Mesodermal cell (in vitro differentiated cells): ENCODE data around the gene THOC1.
"Not testable (repeated sequence)": the region's sequence is repeated elsewhere in the genome, so short reads cannot be mapped to it uniquely, and the experiment has no call there.

Experiments used
- H3K27ac ChIP-seq: 2 replicates; pipeline ENCODE4 v1.7.0; 2013; ENCODE audit warnings: mild to moderate bottlenecking, low read depth, low read length, moderate library complexity; ENCODE audit not compliant: severe bottlenecking
- H3K36me3 ChIP-seq: 2 replicates; pipeline ENCODE4 v1.7.1; 2013; ENCODE audit warnings: mild to moderate bottlenecking, low read length, moderate library complexity; ENCODE audit not compliant: control insufficient read depth, insufficient read depth
- H3K4me1 ChIP-seq: one replicate; pipeline ENCODE4 v1.7.1; 2013; ENCODE audit warnings: mild to moderate bottlenecking, low read length; ENCODE audit not compliant: insufficient read depth, control insufficient read depth, poor library complexity, severe bottlenecking
- H3K4me3 ChIP-seq: 2 replicates; pipeline ENCODE4 v1.7.0; 2013; ENCODE audit warnings: low read length, control low read depth, mild to moderate bottlenecking; ENCODE audit not compliant: insufficient read depth, poor library complexity, severe bottlenecking; ENCODE audit errors: extremely low read depth
- H3K9me3 ChIP-seq: 2 replicates; pipeline ENCODE4 v1.7.1; 2013; ENCODE audit warnings: mild to moderate bottlenecking, low read length, moderate library complexity; ENCODE audit not compliant: control insufficient read depth
- whole genome bisulfite sequencing, 2 experiments: methylation state at CpG; one replicate each; pipeline ENCODE4 v1.1.5; 2013; ENCODE audit warnings: missing lambda C conversion rate in 2 of 2; ENCODE audit not compliant: insufficient coverage in 2 of 2; 5-methylcytosine and 5-hydroxymethylcytosine counted together

Gene THOC1

GRCh38 chr18:302097-302496, 34.2 kb upstream of the THOC1 start:
- Histone ChIP-seq H3K4me3 (no peak overlapping the region), H3K27ac (no peak overlapping the region), H3K4me1 (peaks cover 4% of the 10 kb centered on the region), H3K9me3 (no peaks in the 10 kb centered on the region), H3K36me3 (no peaks in the 10 kb centered on the region)
- WGBS, 2 experiments = 86 to 90% methylated on average over 5 of the region's 7 CpGs

DNA sequence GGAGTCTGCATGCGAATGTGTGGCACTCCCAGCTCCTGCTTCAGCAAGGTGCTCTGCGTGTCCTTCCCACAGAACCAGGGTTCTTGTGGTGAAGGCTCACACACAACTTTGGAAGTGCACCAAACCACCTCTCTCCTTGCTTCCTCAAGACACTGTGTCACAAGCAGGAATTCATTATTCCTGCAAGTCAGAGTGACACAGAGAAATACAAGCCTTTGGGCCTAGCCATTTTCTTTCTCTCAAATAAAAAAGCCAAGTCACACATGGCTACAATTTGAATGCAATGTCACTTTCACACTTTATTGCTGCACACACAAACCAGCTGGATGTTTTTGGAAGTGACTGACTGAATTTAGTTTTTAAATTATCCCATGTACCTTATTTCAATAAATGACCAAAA, 30.1 kb upstream of the THOC1 start:
- no peaks in the 10 kb centered on the region for H3K9me3 ChIP-seq
- 89 to 100% methylated on average over 1 to 2 of the region's 2 CpGs for WGBS, 2 experiments
- H3K27ac ChIP-seq = no peak overlapping the region
- H3K36me3 ChIP-seq = no peaks in the 10 kb centered on the region
- no peaks in the 10 kb centered on the region for H3K4me1 ChIP-seq
- no peak overlapping the region for H3K4me3 ChIP-seq

DNA sequence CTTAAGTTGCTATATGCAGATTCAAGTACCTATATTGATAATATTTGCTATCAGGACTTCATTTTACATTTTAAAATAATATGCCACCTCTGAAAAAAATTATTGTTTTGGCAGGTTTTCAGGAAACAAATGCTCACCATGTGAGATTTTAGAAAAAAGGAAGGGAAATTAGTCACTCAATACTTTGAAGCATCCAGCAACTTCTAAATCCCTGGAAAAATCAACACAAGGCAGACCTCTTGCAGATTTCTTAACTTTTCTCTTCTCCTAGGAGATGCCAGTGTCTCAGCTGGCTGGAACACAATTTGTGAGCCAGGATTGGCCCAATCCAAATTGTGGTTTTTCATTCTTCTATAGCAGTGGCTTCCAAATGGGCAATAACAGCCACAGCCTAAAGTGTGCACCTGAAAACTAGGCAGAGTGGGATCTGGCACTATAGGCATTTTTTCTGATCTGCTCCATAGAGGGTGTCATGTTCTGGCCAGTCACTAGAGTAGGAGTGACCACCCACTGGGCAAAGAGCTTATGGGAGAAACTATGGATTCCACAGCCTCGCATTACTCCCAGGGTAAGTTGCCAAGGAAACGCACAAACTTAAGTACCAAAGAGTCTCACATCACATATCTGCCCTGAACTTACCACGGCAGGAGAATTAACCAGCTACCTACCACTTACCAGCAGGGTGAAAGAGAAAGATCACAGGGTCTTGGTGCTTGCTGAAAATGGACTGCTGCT, 28.1 kb upstream of the THOC1 start:
- H3K9me3 ChIP-seq = no peaks in the 10 kb centered on the region
- no peaks in the 10 kb centered on the region for H3K4me1 ChIP-seq
- H3K4me3 ChIP-seq = no peak overlapping the region
- no peak overlapping the region for H3K27ac ChIP-seq
- H3K36me3 ChIP-seq = no peaks in the 10 kb centered on the region
- 50% methylated on average over 2 of the region's 3 CpGs; no CpG with 5 or more reads in 1 of the 2 experiments for WGBS, 2 experiments

- Histone ChIP-seq H3K4me3 (no peak overlapping the region), H3K4me1 (no peaks in the 10 kb centered on the region), H3K36me3 (no peaks in the 10 kb centered on the region), H3K9me3 (no peaks in the 10 kb centered on the region), H3K27ac (no peak overlapping the region)
- WGBS, 2 experiments = 85 to 100% methylated on average over 1 to 3 of the region's 3 CpGs
Measured at GRCh38 chr18:294566-294965, 26.7 kb upstream of the THOC1 start.

DNA sequence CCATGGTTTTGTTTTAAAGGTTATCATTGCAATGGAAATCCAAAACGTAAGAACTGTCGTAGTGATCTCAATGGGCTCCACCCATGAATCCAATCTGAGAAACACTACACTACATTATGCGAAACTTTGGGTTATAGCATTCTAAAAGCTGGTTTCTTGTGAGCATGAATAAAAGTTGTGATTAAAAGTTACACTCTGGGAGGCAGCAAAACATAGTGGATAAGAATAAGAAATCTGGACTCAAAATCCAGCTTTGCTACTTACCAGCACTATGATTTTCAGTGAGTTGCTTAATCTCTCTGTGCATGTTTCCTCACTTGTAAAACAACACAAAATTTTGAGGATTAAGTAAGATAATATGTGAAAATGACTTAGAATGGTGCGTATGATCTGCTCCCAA, 25.7 kb upstream of the THOC1 start:
- 100% methylated on average over 2 of the region's 4 CpGs for WGBS, 2 experiments
- H3K9me3 ChIP-seq = no peaks in the 10 kb centered on the region
- H3K36me3 ChIP-seq = no peaks in the 10 kb centered on the region
- H3K27ac ChIP-seq = no peak overlapping the region
- H3K4me1 ChIP-seq = no peaks in the 10 kb centered on the region
- no peak overlapping the region for H3K4me3 ChIP-seq

DNA sequence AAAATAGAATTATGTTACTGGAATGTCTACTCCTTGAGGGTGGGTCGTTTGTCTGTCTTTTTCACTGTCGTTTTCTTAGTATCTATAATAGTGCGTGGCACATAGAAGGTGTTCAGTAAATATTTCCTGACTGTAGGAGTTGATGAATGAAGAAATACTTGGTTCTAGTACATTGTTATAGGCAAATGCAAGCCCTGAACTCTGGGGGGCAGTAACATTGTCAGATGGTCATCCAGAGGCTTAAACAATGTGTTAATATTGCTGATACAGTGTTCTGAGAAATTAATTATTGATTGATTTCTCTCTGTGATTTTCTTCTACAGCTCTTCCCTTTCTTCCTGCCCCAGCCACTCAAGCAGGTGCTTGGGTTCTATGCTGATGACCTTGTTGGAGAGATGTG, 24.4 kb upstream of the THOC1 start:
- WGBS, 2 experiments = 82 to 91% methylated on average over 3 of the region's 3 CpGs
- H3K4me3 ChIP-seq = no peak overlapping the region
- H3K4me1 ChIP-seq = no peaks in the 10 kb centered on the region
- H3K27ac ChIP-seq = no peak overlapping the region
- H3K36me3 ChIP-seq = no peaks in the 10 kb centered on the region
- H3K9me3 ChIP-seq = no peaks in the 10 kb centered on the region

- 40 to 60% methylated on average over 1 of the region's 4 CpGs for WGBS, 2 experiments
- not testable (repeated sequence) for H3K36me3 ChIP-seq, H3K4me3 ChIP-seq, H3K9me3 ChIP-seq, H3K4me1 ChIP-seq, H3K27ac ChIP-seq
Measured at GRCh38 chr18:289970-290369, 22.1 kb upstream of the THOC1 start.

DNA sequence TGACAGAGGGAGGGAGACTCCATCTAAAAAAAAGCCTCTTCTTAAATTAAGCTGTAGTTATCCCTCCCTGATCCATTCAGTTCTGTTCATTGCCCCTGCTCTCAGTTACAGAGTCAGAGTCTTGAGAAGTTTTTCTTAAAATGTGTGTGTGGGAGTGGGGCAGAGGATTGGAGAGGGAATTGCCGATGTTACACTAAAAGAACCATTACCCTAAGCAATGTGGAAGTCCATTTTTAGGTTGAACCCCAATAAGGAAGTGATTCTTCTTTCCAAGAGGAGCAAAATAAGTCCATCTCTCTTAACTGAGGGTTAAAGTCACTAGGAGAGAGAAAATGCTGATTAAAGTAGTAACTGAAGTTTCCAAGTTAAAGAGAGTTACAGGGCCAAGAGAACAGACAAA, 21.2 kb upstream of the THOC1 start:
- no peaks in the 10 kb centered on the region for H3K36me3 ChIP-seq
- WGBS, 2 experiments = no CpG with 5 or more reads among the region's 1 CpG
- no peak overlapping the region for H3K4me3 ChIP-seq

GRCh38 chr18:286515-287310, 18.9 kb upstream of the THOC1 start:
- Histone ChIP-seq H3K4me1 (no peaks in the 10 kb centered on the region), H3K36me3 (no peaks in the 10 kb centered on the region), H3K27ac (no peak overlapping the region), H3K4me3 (no peak overlapping the region), H3K9me3 (no peaks in the 10 kb centered on the region)
- WGBS, 2 experiments = 91% methylated on average over 4 to 6 of the region's 8 CpGs

More for the DNA sequence above, 21.2 kb upstream of the THOC1 start:
- H3K9me3 ChIP-seq = no peaks in the 10 kb centered on the region
- no peaks in the 10 kb centered on the region for H3K4me1 ChIP-seq
- H3K27ac ChIP-seq = no peak overlapping the region

GRCh38 chr18:285817-286216, 18.0 kb upstream of the THOC1 start:
- Histone ChIP-seq H3K4me3 (no peak overlapping the region), H3K4me1 (no peaks in the 10 kb centered on the region), H3K36me3 (no peaks in the 10 kb centered on the region), H3K27ac (no peak overlapping the region), H3K9me3 (no peaks in the 10 kb centered on the region)
- WGBS, 2 experiments = 89 to 100% methylated on average over 2 to 4 of the region's 6 CpGs

GRCh38 chr18:275486-275885, 7.6 kb upstream of the THOC1 start:
- WGBS, 2 experiments = 100% methylated on average over 1 of the region's 2 CpGs

More at GRCh38 chr18:275486-275885, 7.6 kb upstream of the THOC1 start:
- H3K9me3 ChIP-seq = no peaks in the 10 kb centered on the region
- no peaks in the 10 kb centered on the region for H3K36me3 ChIP-seq
- no peaks in the 10 kb centered on the region for H3K4me1 ChIP-seq
- H3K27ac ChIP-seq = no peak overlapping the region
- H3K4me3 ChIP-seq = no peak overlapping the region
